NCI-H748 (cell line): ENCODE data around the gene CEP295NL.
"Not testable (repeated sequence)": the region's sequence is repeated elsewhere in the genome, so short reads cannot be mapped to it uniquely, and the experiment has no call there.

Source experiments
- DNase-seq: peaks from one replicate; lab custom pipeline; 2025; ENCODE audit not compliant: unreplicated experiment; lab: John Stamatoyannopoulos, UW

The CEP295NL gene

DNA sequence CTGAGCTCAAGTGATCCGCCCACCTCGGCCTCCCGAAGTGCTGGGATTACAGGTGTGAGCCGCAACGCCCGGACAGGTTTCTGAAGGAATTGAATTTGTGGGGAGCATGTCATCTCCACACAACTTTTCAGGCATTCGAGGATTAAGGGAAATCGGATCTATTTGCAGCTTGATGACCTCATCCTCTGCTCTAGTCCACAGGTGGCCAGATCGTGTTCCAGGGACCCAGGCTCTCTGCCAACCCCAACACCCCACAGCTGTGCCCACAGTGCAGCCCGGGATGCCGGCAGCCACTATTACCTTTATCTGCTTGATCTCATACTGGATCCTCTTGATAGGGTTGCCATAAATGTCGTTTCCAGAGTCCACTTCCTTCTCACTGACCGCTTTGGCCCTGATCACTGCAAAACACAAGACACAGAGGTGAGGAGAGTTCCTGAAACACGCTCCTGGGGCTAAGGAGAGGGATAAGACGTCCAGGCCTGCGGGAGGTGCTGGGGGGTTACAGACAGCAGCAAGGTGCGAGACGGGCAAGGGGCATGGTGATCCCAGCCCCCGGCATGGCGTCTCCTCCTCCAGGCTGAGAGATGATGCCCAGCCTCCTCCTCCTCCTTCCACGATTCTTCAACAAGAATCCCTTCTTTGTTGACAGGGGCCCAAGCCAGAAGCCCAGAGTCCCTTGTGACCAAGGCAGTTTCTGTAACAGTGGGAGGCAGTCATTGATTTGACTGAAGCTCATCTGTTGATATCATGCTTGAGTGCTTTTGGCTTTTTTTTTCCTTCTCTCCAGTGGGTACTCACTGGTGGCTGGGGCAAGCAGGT is 29.3 kb downstream of the CEP295NL start:
- DNase-seq, result no peak

DNA sequence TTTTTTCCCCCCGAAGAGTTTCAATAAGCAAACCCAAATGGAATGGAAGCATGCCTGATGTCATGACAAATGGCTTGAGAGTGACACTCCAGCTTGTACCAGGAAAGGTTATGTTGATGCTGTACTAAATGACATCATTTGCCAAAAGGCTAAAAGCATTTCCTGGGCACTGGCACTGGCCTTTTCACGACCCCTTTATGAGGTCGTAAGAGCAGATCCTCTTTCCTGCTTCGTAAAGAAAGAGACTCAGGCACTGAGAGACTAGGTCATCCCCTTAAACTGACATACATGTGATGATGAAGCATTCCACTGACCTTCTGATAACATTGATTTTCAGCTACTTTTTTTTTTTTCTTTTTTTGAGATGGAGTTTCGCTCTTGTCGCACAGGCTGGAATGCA is 30.5 kb downstream of the CEP295NL start:
- no peak for DNase-seq

DNA sequence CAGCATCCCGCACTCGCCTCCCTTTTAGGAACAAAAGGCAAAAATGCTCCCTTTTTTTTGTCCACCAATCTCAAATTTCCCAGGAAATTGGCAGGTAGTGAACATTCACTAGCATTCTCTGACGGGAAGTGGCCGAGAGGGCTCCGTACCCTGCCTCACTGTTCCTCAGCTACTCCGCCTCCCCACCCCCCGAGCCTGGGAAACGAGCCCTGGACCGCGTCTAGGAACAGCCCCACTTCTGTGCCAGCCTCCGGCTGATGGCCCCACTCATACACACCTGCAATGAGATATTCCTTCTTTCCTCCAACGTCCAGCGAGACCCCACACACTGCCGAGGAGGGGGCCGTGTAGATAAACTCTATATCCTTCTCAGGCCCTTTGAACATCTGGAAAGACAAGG is 32.4 kb downstream of the CEP295NL start:
- no peak for DNase-seq

DNA sequence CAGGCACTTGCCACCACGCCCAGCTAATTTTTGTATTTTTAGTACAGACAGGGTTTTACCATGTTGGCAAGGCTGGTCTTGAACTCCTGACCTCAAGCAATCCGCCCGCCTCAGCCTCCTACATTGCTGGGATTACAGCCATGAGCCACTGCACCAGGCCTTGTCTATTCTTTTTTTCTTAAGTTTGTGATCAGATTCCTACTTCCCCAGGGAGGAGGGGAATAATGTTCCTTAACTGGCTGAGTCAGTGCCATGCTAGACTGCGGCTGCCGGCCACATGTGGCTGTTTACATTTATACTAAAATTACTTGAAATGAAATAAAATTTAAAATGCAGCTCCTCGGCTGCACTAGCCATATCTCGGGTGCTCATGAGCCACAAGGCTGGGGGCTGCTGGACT is 34.6 kb downstream of the CEP295NL start:
- no peak for DNase-seq

DNA sequence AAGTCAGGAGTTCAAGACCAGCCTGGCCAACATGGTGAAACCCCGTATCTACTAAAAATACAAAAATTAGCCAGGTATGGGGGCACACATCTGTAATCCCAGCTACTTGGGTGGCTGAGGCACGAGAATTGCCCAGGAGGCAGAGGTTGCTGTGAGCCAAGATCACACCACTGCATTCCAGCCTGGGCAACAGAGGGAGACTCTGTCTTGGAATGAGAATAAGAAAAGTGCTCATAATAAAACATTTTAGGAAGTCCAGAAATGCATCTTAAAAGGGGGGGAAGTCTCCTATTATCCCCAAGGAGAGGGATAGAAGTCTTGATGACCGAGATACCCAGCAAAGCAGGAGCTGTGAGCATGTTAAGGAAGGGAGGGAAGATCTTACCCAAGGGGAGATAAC is 36.0 kb downstream of the CEP295NL start:
- not testable (repeated sequence) for DNase-seq

DNA sequence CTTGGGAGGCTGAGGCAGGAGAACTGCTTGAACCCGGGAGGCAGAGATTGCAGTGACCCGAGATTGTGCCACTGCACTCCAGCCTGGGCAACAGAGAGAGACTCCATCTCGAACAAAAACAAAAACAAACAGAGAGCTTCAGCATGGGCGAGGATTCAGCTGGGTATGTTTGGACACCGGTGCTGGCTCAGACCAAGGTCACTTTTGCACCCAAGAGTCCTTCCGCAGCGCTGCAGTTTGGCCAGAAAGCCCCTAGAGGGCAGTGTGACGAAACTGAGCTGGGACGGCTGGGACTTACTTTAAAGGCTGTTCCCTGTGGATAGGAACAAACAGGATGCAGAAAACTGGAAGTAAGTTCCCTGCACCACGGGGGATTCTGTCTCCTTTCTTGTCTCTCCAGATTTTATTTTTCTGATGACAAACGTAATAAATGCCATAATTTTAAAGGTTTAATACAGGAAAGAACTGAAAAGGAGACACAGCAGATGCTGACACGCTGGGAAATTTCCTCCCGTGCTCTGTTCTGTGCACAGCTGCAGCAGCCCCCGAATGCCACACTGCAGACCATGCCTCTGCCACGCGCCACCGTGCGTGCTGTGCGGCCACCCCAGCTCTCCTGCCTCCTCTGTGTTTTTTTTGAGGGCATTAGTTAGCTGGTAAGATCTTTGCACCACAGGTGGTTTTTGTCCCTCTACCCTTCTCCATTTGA is 37.2 kb downstream of the CEP295NL start:
- peak; percentile 64 for DNase-seq

DNA sequence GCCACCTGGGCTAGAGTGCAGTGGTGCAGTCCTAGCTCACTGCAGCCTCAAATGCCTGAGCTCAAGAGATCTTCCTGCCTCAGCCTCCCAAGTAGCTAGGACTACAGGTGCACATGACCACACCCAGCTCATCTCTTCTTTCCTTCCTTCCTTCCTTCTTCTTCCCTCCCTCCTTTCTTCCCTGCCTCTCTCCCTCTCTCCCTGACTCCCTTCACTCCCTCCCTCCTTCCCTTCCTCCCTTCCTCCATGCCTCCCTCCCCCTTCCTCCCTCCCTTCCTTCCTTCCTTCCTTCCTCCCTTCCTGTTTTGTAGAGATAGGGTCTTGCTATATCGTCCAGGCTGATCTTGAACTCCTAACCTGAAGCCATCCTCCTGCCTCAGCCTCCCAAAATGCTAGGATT is 38.9 kb downstream of the CEP295NL start:
- DNase-seq, result no peak

DNA sequence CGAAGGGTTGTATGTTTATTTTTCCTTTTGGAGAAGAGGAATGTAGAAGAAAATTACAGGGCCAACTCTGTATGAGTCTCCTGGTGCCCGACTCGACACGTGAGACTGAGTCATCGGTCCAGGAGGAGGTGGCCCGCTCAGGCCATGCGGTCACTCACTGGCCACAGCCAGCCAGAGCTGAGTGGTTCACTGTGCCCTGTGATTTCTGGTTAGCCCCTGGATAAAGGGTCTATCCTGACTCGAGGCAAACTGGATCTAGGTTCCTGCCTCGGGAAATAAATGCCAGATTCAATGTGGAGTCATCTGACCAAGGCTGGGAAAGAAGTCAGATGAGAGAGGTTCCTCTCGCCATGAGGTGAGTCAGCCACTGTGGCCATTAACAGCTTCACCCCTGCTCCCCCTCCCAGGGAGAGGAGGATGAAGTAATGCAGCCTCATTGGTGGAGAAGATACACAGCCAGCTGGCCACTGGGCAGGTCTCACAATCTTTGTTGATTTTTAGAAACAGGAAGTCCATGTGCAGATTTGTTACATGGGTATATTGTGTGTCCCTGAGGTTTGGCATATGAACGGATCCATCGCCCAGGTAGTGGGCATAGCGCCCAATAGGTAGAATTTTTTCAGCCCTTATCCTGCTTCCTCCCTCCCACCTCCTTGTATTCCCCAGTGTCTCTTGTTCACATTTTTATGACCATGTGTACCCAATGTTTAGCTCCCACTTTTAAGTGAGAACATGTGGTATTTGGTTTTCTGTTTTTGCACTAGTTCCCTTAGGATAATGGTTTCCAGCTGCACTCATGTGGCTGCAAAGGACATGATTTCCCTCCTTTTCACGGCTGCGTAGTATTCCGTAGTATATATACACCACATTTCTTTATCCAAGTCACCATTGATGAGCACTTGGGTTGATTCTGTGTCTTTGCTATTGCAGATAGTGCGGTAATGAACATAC is 40.7 kb downstream of the CEP295NL start:
- peak; percentile 2 for DNase-seq

DNA sequence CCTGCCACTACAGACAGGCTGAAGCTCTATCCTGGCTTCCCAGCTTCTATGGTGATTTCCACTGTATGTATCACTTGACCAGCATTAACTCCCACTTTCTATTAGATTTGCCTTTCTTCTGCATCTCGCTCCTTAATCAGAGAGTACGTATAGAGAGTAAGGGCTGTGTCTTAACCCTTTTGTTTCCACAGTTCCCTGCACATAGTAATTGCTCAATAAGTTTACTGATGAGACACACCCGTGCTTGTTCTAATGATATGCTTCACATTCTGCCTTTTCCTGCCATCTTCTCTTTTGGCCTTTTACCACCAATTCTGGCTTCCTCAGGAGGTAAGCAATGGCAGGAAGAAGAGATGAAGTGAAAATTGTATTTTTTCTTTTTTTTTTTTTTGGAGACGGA is 41.8 kb downstream of the CEP295NL start:
- DNase-seq, result no peak

DNA sequence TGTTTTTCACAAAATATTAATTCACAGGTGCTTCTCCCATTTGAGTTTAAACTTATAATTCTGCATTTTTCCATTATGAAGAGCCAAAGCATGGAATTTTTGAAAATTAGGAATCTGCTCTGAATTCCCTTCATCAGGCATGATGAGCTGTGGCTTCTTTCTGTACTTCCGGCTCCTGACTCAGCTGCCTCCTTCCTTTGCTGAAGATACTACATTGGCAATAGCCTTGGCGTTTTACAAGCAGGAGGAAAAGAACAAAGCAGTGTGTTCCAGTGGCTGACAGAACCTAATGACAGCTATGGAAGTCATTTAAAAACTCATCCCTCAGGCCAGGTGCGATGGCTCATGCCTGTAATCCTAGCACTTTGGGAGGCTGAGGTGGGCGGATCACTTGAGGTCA is 44.0 kb downstream of the CEP295NL start:
- DNase-seq, result no peak

DNA sequence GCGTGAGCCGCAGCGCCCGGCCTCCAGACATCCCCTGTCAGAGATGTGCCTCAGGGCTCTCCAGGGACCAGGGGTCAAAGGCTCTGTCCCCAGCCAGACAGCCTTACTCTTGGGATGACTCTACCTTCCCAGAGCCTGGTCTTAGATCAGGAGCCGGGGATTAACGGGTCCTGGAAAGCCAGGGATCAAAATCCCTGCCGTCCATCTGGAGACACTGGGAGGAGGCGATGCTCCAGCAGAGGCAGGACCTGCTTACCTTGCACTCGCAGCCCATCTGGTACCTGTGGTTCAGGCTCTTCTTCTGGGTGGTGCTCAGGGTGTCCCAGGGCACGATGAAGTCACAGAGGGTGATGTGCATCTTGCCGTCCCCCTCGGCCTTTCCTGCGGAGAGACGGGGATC is 45.7 kb downstream of the CEP295NL start:
- DNase-seq, result no peak

DNA sequence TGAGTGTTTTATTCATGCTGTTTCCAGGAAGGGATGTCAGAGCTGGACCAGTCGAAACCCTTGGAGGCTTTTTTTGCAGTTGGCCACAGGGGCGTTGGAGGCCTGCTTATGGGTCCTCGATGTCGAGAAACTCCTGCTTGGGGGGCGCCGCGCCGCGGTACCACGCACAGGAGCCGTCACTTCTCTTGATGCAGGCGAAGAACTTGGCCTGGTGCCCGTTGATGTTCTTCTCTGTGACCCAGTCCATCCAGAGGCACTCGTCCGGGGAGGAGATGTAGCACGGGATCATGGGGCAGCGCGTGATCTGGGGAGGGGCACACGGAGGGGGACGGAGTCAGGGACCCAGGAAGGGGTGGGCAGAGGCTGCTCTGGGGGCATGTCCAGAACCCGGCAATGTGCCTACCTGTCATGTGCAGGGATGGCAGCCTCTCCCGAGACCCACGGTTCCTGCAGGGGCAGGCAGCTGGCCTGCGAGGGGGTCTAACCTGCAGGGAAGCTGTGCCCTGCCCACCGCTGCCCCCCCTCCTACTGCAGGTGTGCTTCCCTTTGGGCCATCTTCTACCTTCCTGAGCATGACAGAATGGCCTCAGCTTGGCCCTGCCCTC is 47.3 kb downstream of the CEP295NL start:
- DNase-seq, result no peak

DNA sequence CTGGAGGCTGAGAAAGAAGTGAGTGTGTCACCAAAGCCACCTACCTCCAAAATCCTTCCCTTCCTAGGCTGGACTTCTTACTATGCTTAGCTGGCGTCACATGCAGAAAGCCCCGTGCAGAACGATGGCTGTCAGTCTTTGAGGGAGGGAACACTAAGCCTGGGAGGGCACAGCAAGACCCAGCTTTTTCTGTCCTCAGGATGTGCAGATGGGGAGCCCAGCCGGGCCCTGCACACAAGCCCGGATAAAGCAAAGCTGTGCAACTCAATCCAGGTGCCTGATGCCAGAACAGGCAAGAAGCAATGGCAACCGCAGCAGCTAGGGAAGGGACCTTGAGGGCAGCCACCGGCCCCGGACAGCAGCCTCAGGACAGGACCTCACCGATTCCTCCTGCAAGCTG is 48.5 kb downstream of the CEP295NL start:
- no peak for DNase-seq

DNA sequence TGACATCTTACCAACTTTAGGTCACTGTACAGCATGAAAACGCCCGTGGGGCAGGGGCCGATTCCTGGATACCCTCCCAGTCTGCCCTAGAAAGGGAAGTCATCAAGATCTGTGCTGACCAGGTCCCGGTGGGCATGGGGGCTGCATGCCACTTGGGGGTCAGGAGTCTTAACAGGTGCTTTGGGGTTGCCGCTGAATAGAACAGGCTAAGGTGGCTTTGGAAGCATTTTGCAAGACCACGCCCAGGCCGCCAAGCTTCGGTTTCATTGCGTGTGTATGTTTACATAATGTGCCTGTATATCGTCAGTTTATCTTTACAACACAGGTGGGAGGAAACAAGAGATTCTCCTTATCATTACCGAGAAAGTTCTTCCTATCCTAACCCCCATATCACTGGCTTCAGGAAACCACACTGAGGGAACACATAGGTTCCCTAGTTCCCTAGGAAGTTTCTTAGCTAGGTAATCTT is 49.0 kb downstream of the CEP295NL start:
- DNase-seq, result peak; percentile 5

DNA sequence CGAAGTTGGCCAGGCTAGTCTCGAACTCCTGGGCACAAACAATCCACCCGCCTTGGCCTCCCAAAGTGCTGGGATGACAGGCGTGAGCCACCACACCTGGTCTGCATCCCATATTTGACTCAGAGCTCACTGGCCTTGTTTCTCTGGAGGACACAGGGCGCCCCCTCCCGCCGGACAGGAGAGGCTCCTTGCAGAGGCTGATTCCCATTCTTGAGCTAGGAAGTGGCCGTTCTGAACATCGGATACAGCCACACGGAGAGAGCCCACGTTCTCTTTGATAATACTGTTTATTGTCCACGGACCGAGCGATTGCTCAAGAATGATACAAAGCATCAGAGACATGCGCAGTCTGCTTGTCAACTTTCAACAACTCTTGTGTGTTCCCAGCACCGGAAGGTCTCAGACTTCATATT is 50.3 kb downstream of the CEP295NL start:
- DNase-seq, result no peak

DNA sequence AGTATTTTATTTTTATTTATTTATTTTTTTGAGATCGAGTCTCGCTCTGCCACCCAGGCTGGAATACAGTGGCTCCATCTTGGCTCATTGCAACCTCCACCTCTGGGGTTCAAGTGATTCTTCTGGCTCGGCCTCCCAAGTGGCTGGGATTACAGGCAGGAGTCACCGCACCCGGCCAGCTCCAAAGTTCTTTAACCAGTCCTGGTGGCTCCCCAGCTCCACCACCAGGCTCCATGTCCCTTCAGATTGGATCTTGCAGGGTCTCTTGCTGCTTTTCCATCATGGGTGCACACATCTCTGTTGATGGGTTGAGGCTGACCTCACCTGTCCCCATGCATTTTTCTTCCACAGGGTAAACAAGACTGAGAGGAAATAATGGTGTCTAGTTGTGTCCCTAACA is 54.0 kb downstream of the CEP295NL start:
- DNase-seq, result no peak

DNA sequence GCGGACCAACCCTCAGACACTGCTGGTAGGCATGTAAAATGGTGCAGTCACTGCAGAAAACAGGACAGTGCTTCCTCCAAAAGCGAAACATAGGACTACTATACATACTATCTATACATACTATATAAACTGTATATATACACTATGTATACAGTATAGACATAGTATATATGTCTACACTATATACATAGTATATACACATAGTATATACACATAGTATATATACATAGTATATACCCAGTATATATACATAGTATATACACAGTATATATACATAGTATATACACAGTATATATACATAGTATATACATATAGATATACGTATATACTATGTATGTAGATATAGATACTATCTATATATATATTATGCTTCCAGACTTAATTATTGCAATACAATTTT is 55.9 kb downstream of the CEP295NL start:
- no peak for DNase-seq

DNA sequence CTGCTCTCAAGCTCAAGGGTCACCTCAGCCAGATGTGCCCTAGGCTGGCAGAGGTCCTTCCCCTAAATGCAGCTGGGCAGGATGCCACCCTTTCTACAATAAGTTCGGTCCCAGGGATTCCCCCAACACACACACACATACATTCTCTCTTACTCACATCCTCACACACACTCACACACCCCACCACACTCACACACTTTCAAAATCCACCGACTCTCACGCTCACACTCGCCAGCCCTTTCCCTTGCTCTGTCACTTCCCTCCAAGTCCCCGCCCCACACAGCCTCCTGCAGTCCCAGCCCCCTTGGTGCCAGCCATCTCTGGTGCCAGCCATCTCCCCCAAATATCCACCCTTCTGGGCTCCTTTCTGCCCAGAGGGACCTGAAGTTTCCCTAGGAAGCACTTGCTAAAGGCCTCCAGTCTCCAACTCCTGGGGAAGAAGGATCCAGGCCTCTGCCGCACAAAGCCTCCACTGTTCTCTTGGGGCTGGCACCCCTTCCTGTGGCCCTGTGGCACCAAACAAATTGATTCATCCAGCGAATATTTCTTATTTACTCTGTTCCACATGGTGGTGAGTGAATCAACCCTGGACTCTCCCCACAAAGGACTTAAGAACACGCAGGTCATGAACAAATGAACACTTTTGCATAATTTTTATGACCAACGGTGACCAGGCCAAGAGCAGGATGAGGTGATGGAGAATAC is 58.5 kb downstream of the CEP295NL start:
- no peak for DNase-seq

DNA sequence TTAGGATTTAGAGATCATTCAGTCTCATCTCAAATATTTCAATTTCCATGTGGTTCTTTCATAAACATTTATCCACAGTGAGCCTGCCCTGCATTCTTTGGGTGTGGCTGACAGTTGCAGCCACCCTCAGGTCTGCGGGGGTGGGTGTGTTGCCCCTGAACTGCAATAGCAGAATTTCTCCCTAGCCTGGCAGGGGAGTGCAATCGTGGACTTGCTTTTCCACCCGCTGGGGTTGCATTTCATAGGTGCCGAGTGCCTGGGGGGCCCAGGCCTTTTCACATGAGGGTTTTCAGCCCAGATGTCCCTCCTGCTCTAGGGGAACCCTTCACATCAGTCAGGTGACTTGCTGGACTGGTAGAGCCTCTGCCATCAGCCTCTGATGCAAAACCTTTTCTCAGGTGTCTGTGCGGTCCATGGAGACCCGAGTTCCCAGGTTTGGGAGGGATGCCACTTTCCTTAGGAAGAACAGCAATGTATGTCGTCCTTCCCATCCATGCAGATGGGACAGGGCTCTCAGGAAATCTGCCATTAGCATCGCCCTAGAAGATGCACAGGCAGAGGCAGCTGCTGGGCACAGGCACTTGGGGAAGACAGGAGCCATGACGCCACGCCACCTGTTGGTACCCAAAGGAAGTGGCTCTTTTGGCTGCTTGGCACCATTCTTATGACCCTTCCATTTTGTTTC is 60.0 kb downstream of the CEP295NL start:
- peak; percentile 64 for DNase-seq
